ENCODE data around the gene PADI4. TPM values are rescaled to one million over a fixed set of nuclear protein-coding genes. Genes with fewer than 3 reads are reported as not detected.

Gene PADI4
- total RNA-seq, 3 donors from 2014 or later = 0.08 to 0.71 (median 0.66) TPM

GRCh38 chr1:17358557-17358956 is 50.6 kb downstream of the PADI4 start:
- DNase-seq (no peak), ATAC-seq (no peak)
- Mint-ChIP-seq H3K36me3 (ENCODE audit: insufficient read depth) (no peaks in the 10 kb centered on the region), H3K4me1 (ENCODE audit: low read depth) (peaks cover 3% of the 10 kb centered on the region), H3K27me3 (ENCODE audit: low read depth) (peaks cover 5% of the 10 kb centered on the region), H3K4me3 (no peak overlapping the region), H3K9me3 (no peaks in the 10 kb centered on the region)

- peaks cover 6% of the 10 kb centered on the region for H3K27me3 Mint-ChIP-seq (ENCODE audit: low read depth)
- H3K4me1 Mint-ChIP-seq (ENCODE audit: low read depth) = peaks cover 3% of the 10 kb centered on the region
- ATAC-seq = no peak
- H3K9me3 Mint-ChIP-seq = no peaks in the 10 kb centered on the region
- DNase-seq = no peak
- H3K36me3 Mint-ChIP-seq (ENCODE audit: insufficient read depth) = no peaks in the 10 kb centered on the region
- no peak overlapping the region for H3K4me3 Mint-ChIP-seq
Measured at GRCh38 chr1:17359031-17359430, 51.0 kb downstream of the PADI4 start.

- Mint-ChIP-seq H3K4me3 (no peak overlapping the region), H3K9me3 (no peaks in the 10 kb centered on the region), H3K27me3 (ENCODE audit: low read depth) (peaks cover 10% of the 10 kb centered on the region), H3K36me3 (ENCODE audit: insufficient read depth) (no peaks in the 10 kb centered on the region), H3K4me1 (ENCODE audit: low read depth) (peaks cover 3% of the 10 kb centered on the region)
- DNase-seq (no peak), ATAC-seq (no peak)
Measured at GRCh38 chr1:17359808-17360207, 51.8 kb downstream of the PADI4 start.

GRCh38 chr1:17360272-17360956 is 52.4 kb downstream of the PADI4 start:
- DNase-seq (no peak), ATAC-seq (no peak)
- Mint-ChIP-seq H3K27me3 (ENCODE audit: low read depth) (peaks cover 11% of the 10 kb centered on the region), H3K4me1 (ENCODE audit: low read depth) (peaks cover 3% of the 10 kb centered on the region), H3K4me3 (no peak overlapping the region), H3K36me3 (ENCODE audit: insufficient read depth) (no peaks in the 10 kb centered on the region), H3K9me3 (no peaks in the 10 kb centered on the region)

- DNase-seq (no peak), ATAC-seq (no peak)
- H3K9me3 Mint-ChIP-seq = no peaks in the 10 kb centered on the region
- no peak overlapping the region for H3K4me3 Mint-ChIP-seq
- H3K4me1 Mint-ChIP-seq (ENCODE audit: low read depth) = peaks cover 1% of the 10 kb centered on the region
- H3K36me3 Mint-ChIP-seq (ENCODE audit: insufficient read depth) = no peaks in the 10 kb centered on the region
- H3K27me3 Mint-ChIP-seq (ENCODE audit: low read depth) = peaks cover 15% of the 10 kb centered on the region
Measured at GRCh38 chr1:17361687-17362086, 53.7 kb downstream of the PADI4 start.

- no peak for DNase-seq
- Mint-ChIP-seq H3K36me3 (ENCODE audit: insufficient read depth) (no peaks in the 10 kb centered on the region), H3K4me1 (ENCODE audit: low read depth) (no peaks in the 10 kb centered on the region), H3K9me3 (no peaks in the 10 kb centered on the region), H3K27me3 (ENCODE audit: low read depth) (peaks cover 15% of the 10 kb centered on the region), H3K4me3 (no peak overlapping the region)
- no peak for ATAC-seq
Measured at GRCh38 chr1:17363351-17363750, 55.4 kb downstream of the PADI4 start.

GRCh38 chr1:17363771-17364170 is 55.8 kb downstream of the PADI4 start:
- no peaks in the 10 kb centered on the region for H3K4me1 Mint-ChIP-seq (ENCODE audit: low read depth)
- H3K36me3 Mint-ChIP-seq (ENCODE audit: insufficient read depth) = no peaks in the 10 kb centered on the region
- no peaks in the 10 kb centered on the region for H3K9me3 Mint-ChIP-seq
- H3K27me3 Mint-ChIP-seq (ENCODE audit: low read depth) = peaks cover 15% of the 10 kb centered on the region
- ATAC-seq = no peak
- no peak overlapping the region for H3K4me3 Mint-ChIP-seq
- no peak for DNase-seq

- Mint-ChIP-seq H3K9me3 (no peaks in the 10 kb centered on the region), H3K36me3 (ENCODE audit: insufficient read depth) (no peaks in the 10 kb centered on the region), H3K4me3 (no peak overlapping the region), H3K4me1 (ENCODE audit: low read depth) (no peaks in the 10 kb centered on the region), H3K27me3 (ENCODE audit: low read depth) (peaks cover 15% of the 10 kb centered on the region)
- ATAC-seq = no peak
- no peak for DNase-seq
Measured at GRCh38 chr1:17365293-17365692, 57.3 kb downstream of the PADI4 start.

- Mint-ChIP-seq H3K4me3 (no peak overlapping the region), H3K9me3 (no peaks in the 10 kb centered on the region), H3K27me3 (ENCODE audit: low read depth) (peaks cover 8% of the 10 kb centered on the region), H3K4me1 (ENCODE audit: low read depth) (no peaks in the 10 kb centered on the region), H3K36me3 (ENCODE audit: insufficient read depth) (no peaks in the 10 kb centered on the region)
- no peak for ATAC-seq
- DNase-seq = no peak
Measured at GRCh38 chr1:17369466-17369865, 61.5 kb downstream of the PADI4 start.

GRCh38 chr1:17370618-17371017 is 62.6 kb downstream of the PADI4 start:
- no peak for ATAC-seq
- Mint-ChIP-seq H3K4me1 (ENCODE audit: low read depth) (no peaks in the 10 kb centered on the region), H3K9me3 (no peaks in the 10 kb centered on the region), H3K36me3 (ENCODE audit: insufficient read depth) (no peaks in the 10 kb centered on the region), H3K27me3 (ENCODE audit: low read depth) (peaks cover 2% of the 10 kb centered on the region), H3K4me3 (no peak overlapping the region)
- DNase-seq = no peak

- Mint-ChIP-seq H3K27me3 (ENCODE audit: low read depth) (no peaks in the 10 kb centered on the region), H3K9me3 (no peaks in the 10 kb centered on the region), H3K36me3 (ENCODE audit: insufficient read depth) (no peaks in the 10 kb centered on the region), H3K4me3 (no peak within 1 kb of the TSS), H3K4me1 (ENCODE audit: low read depth) (no peaks in the 10 kb centered on the region)
- no peak for DNase-seq
- ATAC-seq = no peak
Measured at GRCh38 chr1:17371896-17372295, 63.9 kb downstream of the PADI4 start, which contains the start of gene PADI6. Gene PADI6 (plus strand): TSS chr1:17372196. CDS start chr1:17372246, 50 bp downstream.

GRCh38 chr1:17372955-17373354 is 65.0 kb downstream of the PADI4 start:
- no peaks in the 10 kb centered on the region for H3K4me1 Mint-ChIP-seq (ENCODE audit: low read depth)
- no peak for DNase-seq
- no peaks in the 10 kb centered on the region for H3K9me3 Mint-ChIP-seq
- peaks cover 2% of the 10 kb centered on the region for H3K27me3 Mint-ChIP-seq (ENCODE audit: low read depth)
- no peak overlapping the region for H3K4me3 Mint-ChIP-seq
- ATAC-seq = no peak
- H3K36me3 Mint-ChIP-seq (ENCODE audit: insufficient read depth) = no peaks in the 10 kb centered on the region

GRCh38 chr1:17375651-17376050 is 67.7 kb downstream of the PADI4 start:
- Mint-ChIP-seq H3K4me1 (ENCODE audit: low read depth) (no peaks in the 10 kb centered on the region), H3K27me3 (ENCODE audit: low read depth) (peaks cover 6% of the 10 kb centered on the region), H3K36me3 (ENCODE audit: insufficient read depth) (no peaks in the 10 kb centered on the region), H3K4me3 (no peak overlapping the region), H3K9me3 (no peaks in the 10 kb centered on the region)
- ATAC-seq (no peak), DNase-seq (no peak)

GRCh38 chr1:17377325-17377953 is 69.4 kb downstream of the PADI4 start:
- H3K9me3 Mint-ChIP-seq = no peaks in the 10 kb centered on the region
- peaks cover 14% of the 10 kb centered on the region for H3K27me3 Mint-ChIP-seq (ENCODE audit: low read depth)
- H3K36me3 Mint-ChIP-seq (ENCODE audit: insufficient read depth) = no peaks in the 10 kb centered on the region
- no peak overlapping the region for H3K4me3 Mint-ChIP-seq
- H3K4me1 Mint-ChIP-seq (ENCODE audit: low read depth) = no peaks in the 10 kb centered on the region
- no peak for ATAC-seq
- no peak for DNase-seq

- no peak for ATAC-seq
- no peaks in the 10 kb centered on the region for H3K9me3 Mint-ChIP-seq
- DNase-seq = no peak
- no peak overlapping the region for H3K4me3 Mint-ChIP-seq
- no peaks in the 10 kb centered on the region for H3K36me3 Mint-ChIP-seq (ENCODE audit: insufficient read depth)
- H3K4me1 Mint-ChIP-seq (ENCODE audit: low read depth) = no peaks in the 10 kb centered on the region
- H3K27me3 Mint-ChIP-seq (ENCODE audit: low read depth) = peaks cover 14% of the 10 kb centered on the region
Measured at GRCh38 chr1:17381161-17381560, 73.2 kb downstream of the PADI4 start.
